TTC549 (cell line): ENCODE measurements around the gene DLG2.

ENCODE experiments used
- FAIRE-seq: peaks from 2 replicates; lab custom pipeline; 2012; peaks lifted over from hg19 to GRCh38; lab: Jason Lieb, UNC

The DLG2 gene

GRCh38 chr11:84249344-84250135 is 1377.6 kb downstream of the DLG2 start:
- FAIRE-seq = no peak

GRCh38 chr11:84247926-84248325 is 1379.2 kb downstream of the DLG2 start:
- no peak for FAIRE-seq

GRCh38 chr11:84247129-84247528 is 1380.0 kb downstream of the DLG2 start:
- FAIRE-seq = no peak

GRCh38 chr11:84243629-84244263 is 1383.4 kb downstream of the DLG2 start:
- FAIRE-seq = no peak

GRCh38 chr11:84241343-84242131 is 1385.6 kb downstream of the DLG2 start:
- FAIRE-seq = no peak

GRCh38 chr11:84240847-84241246 is 1386.3 kb downstream of the DLG2 start:
- FAIRE-seq = no peak

DNA sequence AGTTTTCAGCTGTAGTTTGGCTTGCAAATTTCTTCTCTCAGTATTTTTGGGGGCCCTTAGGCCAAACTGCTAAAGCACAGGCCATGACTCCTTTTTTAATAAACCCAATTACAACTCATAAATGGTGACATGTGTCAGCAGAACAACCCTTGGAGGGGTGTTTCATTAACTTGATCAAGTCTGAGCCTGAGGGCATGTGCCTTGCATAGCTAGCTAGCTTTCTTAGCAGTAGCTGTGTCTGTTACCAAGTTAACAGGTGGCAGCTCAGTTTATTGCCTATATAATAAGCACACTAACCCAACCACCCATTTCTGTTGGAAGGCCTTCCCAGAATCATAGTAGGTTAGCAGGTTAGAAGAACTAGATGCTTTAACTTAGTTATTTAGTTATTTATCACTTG is 1390.7 kb downstream of the DLG2 start:
- FAIRE-seq = no peak

GRCh38 chr11:84234462-84235202 is 1392.5 kb downstream of the DLG2 start:
- no peak for FAIRE-seq

GRCh38 chr11:84234011-84234410 is 1393.1 kb downstream of the DLG2 start:
- no peak for FAIRE-seq

DNA sequence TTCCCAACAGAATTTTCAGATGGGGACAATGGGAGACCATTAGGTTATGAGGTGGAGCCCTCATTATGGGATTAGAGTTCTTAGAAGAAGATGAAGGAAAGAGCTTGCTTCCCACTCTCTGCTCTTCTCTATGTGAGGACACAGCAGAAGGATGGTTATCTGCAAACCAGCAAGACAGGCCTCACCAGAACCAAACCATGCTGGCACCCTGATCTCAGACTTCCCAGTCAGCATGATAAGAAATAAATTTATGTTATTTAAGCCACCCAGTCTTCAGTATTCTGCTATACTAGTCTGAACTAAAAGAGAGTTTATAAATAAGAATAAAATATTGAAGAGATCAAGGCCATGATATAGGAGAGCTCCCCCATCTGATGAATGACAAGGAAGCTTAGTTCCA is 1394.6 kb downstream of the DLG2 start:
- FAIRE-seq = no peak

- no peak for FAIRE-seq
These were observed 1396.7 kb downstream of the DLG2 start for GRCh38 chr11:84230402-84230801.

GRCh38 chr11:84227970-84228665 is 1399.0 kb downstream of the DLG2 start:
- no peak for FAIRE-seq

- no peak for FAIRE-seq
These were observed 1403.1 kb downstream of the DLG2 start for GRCh38 chr11:84224042-84224441.

GRCh38 chr11:84218318-84218717 is 1408.8 kb downstream of the DLG2 start:
- no peak for FAIRE-seq

GRCh38 chr11:84215672-84216071 is 1411.5 kb downstream of the DLG2 start:
- FAIRE-seq = no peak

- FAIRE-seq = no peak
These were observed 1412.6 kb downstream of the DLG2 start for GRCh38 chr11:84214557-84214956.

- no peak for FAIRE-seq
These were observed 1414.4 kb downstream of the DLG2 start for GRCh38 chr11:84212468-84213390.

GRCh38 chr11:84211896-84212295 is 1415.2 kb downstream of the DLG2 start:
- no peak for FAIRE-seq

DNA sequence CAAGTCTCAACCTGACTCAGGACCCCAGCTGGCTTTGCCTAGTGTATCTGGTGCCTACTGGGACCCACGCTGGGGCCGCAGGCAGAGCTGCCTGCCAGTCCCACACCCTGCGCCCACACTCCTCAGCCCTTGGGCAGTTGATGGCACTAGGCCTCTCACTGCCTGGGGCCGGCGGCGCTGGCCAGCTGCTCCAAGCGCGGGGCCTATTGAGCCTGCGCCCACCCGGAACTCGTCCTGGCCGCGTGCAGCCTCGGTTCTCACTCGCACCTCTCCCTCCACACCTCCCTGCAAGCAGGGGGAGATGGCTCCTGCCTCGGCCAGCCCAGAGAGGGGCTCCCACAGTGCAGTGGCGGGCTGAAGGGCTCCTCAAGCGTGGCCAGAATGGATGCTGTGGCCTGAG is 1432.4 kb downstream of the DLG2 start:
- FAIRE-seq = no peak

- FAIRE-seq = no peak
These were observed 1433.4 kb downstream of the DLG2 start for GRCh38 chr11:84193706-84194105.

DNA sequence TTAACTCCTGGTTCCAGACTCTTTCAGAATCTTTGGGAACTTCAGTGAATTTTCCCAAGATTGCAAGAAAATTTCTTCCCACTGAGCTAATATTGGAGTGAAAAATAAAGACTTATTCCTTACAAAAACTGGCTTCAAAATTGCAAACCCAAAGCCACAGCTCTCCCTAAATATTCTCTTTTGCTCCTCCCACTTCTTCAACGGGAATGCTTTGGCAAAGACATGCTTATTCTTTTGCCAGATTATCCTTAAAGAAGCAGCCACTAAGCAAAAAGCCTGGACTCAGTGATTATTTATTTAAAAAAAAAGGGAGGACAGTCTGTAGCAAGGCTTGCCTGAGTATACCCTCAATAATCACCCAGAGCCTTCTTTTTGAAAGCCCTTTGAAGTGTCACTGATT is 1438.6 kb downstream of the DLG2 start:
- FAIRE-seq = no peak
